ENCODE data around the gene ERMARD.

Gene ERMARD

GRCh38 chr6:169751242-169752073 is at the start of gene ERMARD, which contains the start of gene DYNLT2:
Gene ERMARD (plus strand): TSS chr6:169751622. CDS start chr6:169751658, 36 bp downstream.
Gene DYNLT2 (minus strand): TSS chr6:169751572. CDS start chr6:169751458, 114 bp downstream.
- DNase-seq, result peak; percentile 93 to 95

GRCh38 chr6:169701954-169702839 is 49.2 kb upstream of the ERMARD start, which contains the start of the genes C6orf120 and WDR27:
Gene C6orf120 (plus strand): TSS chr6:169702126. CDS start chr6:169702460, 334 bp downstream.
Gene WDR27 (minus strand): TSS chr6:169702029. CDS start chr6:169689005, 13,024 bp downstream.
- peak; percentile 95 for ATAC-seq
- H3K27me3 Mint-ChIP-seq, result no peaks in the 10 kb centered on the region
- DNase-seq, result peak; percentile 95 to 97
- peak within 1 kb of the TSS; percentile 91 to 95 for H3K27ac Mint-ChIP-seq
- H3K4me3 Mint-ChIP-seq, result peak within 1 kb of the TSS; percentile 91 to 94
- H3K4me1 Mint-ChIP-seq, result peaks cover 64% of the 10 kb centered on the region
- H3K9me3 Mint-ChIP-seq, result no peaks in the 10 kb centered on the region

More at GRCh38 chr6:169751242-169752073, at the start of gene ERMARD, which contains the start of gene DYNLT2:
- peak; percentile 97 for ATAC-seq
- Mint-ChIP-seq H3K9me3 (peaks cover 2 to 6% of the 10 kb centered on the region in 2 donors), H3K4me3 (peak within 1 kb of the TSS; percentile 97 to 99), H3K27me3 (no peaks in the 10 kb centered on the region), H3K4me1 (peaks cover 31% of the 10 kb centered on the region), H3K27ac (peak within 1 kb of the TSS; percentile 99 to 100)

- ATAC-seq (peak; percentile 35), DNase-seq (no peak)
- peak overlapping the region; percentile 91 to 94 for H3K4me3 Mint-ChIP-seq
- H3K27me3 Mint-ChIP-seq, result no peaks in the 10 kb centered on the region
- peak overlapping the region; percentile 91 to 95 for H3K27ac Mint-ChIP-seq
- H3K4me1 Mint-ChIP-seq, result peaks cover 67% of the 10 kb centered on the region
- H3K9me3 Mint-ChIP-seq, result no peaks in the 10 kb centered on the region
Observed at GRCh38 chr6:169702840-169703246, 48.6 kb upstream of the ERMARD start.

GRCh38 chr6:169707772-169708171 is 43.6 kb upstream of the ERMARD start:
- no peaks in the 10 kb centered on the region for H3K9me3 Mint-ChIP-seq

GRCh38 chr6:169709293-169709692 is 42.1 kb upstream of the ERMARD start:
- H3K4me3 Mint-ChIP-seq, result no peak overlapping the region

More at GRCh38 chr6:169707772-169708171, 43.6 kb upstream of the ERMARD start:
- H3K4me3 Mint-ChIP-seq, result no peak overlapping the region
- H3K27ac Mint-ChIP-seq, result peak overlapping the region in 1 of 2 donors; percentile 52
- peaks cover 52% of the 10 kb centered on the region for H3K4me1 Mint-ChIP-seq
- no peak for ATAC-seq
- no peak for DNase-seq
- H3K27me3 Mint-ChIP-seq, result no peaks in the 10 kb centered on the region

GRCh38 chr6:169710009-169710408 is 41.4 kb upstream of the ERMARD start:
- Mint-ChIP-seq H3K27ac (no peak overlapping the region), H3K4me1 (peaks cover 38% of the 10 kb centered on the region)

More at GRCh38 chr6:169709293-169709692, 42.1 kb upstream of the ERMARD start:
- H3K27ac Mint-ChIP-seq, result no peak overlapping the region
- ATAC-seq (no peak), DNase-seq (no peak)
- H3K4me1 Mint-ChIP-seq, result peaks cover 42% of the 10 kb centered on the region
- H3K9me3 Mint-ChIP-seq, result no peaks in the 10 kb centered on the region
- H3K27me3 Mint-ChIP-seq, result no peaks in the 10 kb centered on the region

GRCh38 chr6:169714178-169714577 is 37.2 kb upstream of the ERMARD start:
- H3K27me3 Mint-ChIP-seq, result no peaks in the 10 kb centered on the region
- no peak overlapping the region for H3K27ac Mint-ChIP-seq
- H3K4me3 Mint-ChIP-seq, result no peak overlapping the region
- no peaks in the 10 kb centered on the region for H3K9me3 Mint-ChIP-seq
- ATAC-seq (no peak), DNase-seq (no peak)
- peaks cover 13% of the 10 kb centered on the region for H3K4me1 Mint-ChIP-seq

More at GRCh38 chr6:169710009-169710408, 41.4 kb upstream of the ERMARD start:
- Mint-ChIP-seq H3K9me3 (no peaks in the 10 kb centered on the region), H3K27me3 (no peaks in the 10 kb centered on the region), H3K4me3 (no peak overlapping the region)
- ATAC-seq (no peak), DNase-seq (no peak)

GRCh38 chr6:169714595-169714994 is 36.8 kb upstream of the ERMARD start:
- Mint-ChIP-seq H3K27ac (no peak overlapping the region), H3K4me1 (peaks cover 13% of the 10 kb centered on the region), H3K4me3 (no peak overlapping the region), H3K27me3 (no peaks in the 10 kb centered on the region), H3K9me3 (no peaks in the 10 kb centered on the region)
- ATAC-seq, result no peak
- no peak for DNase-seq

GRCh38 chr6:169719117-169719516 is 32.3 kb upstream of the ERMARD start:
- DNase-seq, result no peak
- ATAC-seq, result no peak
- Mint-ChIP-seq H3K27ac (no peak overlapping the region), H3K4me3 (no peak overlapping the region), H3K27me3 (no peaks in the 10 kb centered on the region), H3K9me3 (no peaks in the 10 kb centered on the region), H3K4me1 (peaks cover 28% of the 10 kb centered on the region)

- Mint-ChIP-seq H3K27me3 (no peaks in the 10 kb centered on the region), H3K9me3 (no peaks in the 10 kb centered on the region), H3K4me3 (peak overlapping the region in 1 of 2 donors; percentile 3), H3K27ac (no peak overlapping the region), H3K4me1 (peaks cover 28% of the 10 kb centered on the region)
- ATAC-seq (no peak), DNase-seq (no peak)
Observed at GRCh38 chr6:169720207-169720855, 31.1 kb upstream of the ERMARD start.

- DNase-seq (peak; percentile 15 to 34), ATAC-seq (peak; percentile 32)
- H3K27ac Mint-ChIP-seq, result peak overlapping the region; percentile 34 to 94
- H3K4me1 Mint-ChIP-seq, result peaks cover 45% of the 10 kb centered on the region
- H3K27me3 Mint-ChIP-seq, result no peaks in the 10 kb centered on the region
- H3K4me3 Mint-ChIP-seq, result peak overlapping the region; percentile 78 to 95
- no peaks in the 10 kb centered on the region for H3K9me3 Mint-ChIP-seq
Observed at GRCh38 chr6:169722362-169723199, 28.8 kb upstream of the ERMARD start.

GRCh38 chr6:169723200-169723909 is 28.1 kb upstream of the ERMARD start:
- ATAC-seq, result peak; percentile 63
- Mint-ChIP-seq H3K4me3 (peak overlapping the region; percentile 78 to 95), H3K9me3 (no peaks in the 10 kb centered on the region), H3K27me3 (no peaks in the 10 kb centered on the region), H3K4me1 (peaks cover 51% of the 10 kb centered on the region), H3K27ac (peak overlapping the region; percentile 34 to 94)
- DNase-seq, result peak; percentile 76

GRCh38 chr6:169723991-169724493 is 27.4 kb upstream of the ERMARD start:
- H3K4me1 Mint-ChIP-seq, result peaks cover 50% of the 10 kb centered on the region
- H3K27me3 Mint-ChIP-seq, result no peaks in the 10 kb centered on the region
- DNase-seq (peak; percentile 38 to 47), ATAC-seq (peak; percentile 51)
- no peaks in the 10 kb centered on the region for H3K9me3 Mint-ChIP-seq
- H3K4me3 Mint-ChIP-seq, result peak overlapping the region; percentile 47 to 48
- peak overlapping the region; percentile 57 to 75 for H3K27ac Mint-ChIP-seq

All from stimulated activated naive CD8-positive, alpha-beta T cell treated with anti-CD3 and anti-CD28 coated beads, Interleukin-15, amount 100 ng/mL, for 72 hours (primary cell).